Ascending aorta (tissue), 2 donors: ENCODE results near the gene CTSZ. TPM values are rescaled to one million over a fixed set of nuclear protein-coding genes. Genes with fewer than 3 reads are reported as not detected.

Source experiments
- DNase-seq, 2 donors: peaks; one replicate each; pipeline ENCODE4 v3.0.0-alpha.2; 2019; ENCODE audit warnings: low spot score in 2 of 2
- H3K27ac ChIP-seq, 2 donors: fragments of 200-600 bp; sonication (generic); one replicate each; pipeline ENCODE4 v1.5.1; 2016 to 2017; ENCODE audit warnings: mild to moderate bottlenecking in 1 of 2
- H3K27me3 ChIP-seq: fragments of 200-600 bp; sonication (generic); one replicate; pipeline ENCODE4 v1.5.1; 2017
- H3K36me3 ChIP-seq, 2 donors: fragments of 200-600 bp; sonication (generic); one replicate each; pipeline ENCODE4 v1.5.1; 2016
- H3K4me1 ChIP-seq, 2 donors: fragments of 200-600 bp; sonication (generic); one replicate each; pipeline ENCODE4 v1.5.1; 2016 to 2017; ENCODE audit warnings: mild to moderate bottlenecking in 1 of 2
- H3K4me3 ChIP-seq, 2 donors: fragments of 200-600 bp; sonication (generic); one replicate each; pipeline ENCODE4 v1.5.1; 2016 to 2017; ENCODE audit warnings: mild to moderate bottlenecking in 1 of 2
- H3K9me3 ChIP-seq, 2 donors: fragments of 200-600 bp; sonication (generic); one replicate each; pipeline ENCODE4 v1.5.1; 2016
- intact Hi-C: fragments of 100-400 bp; cut with DNase I; formaldehyde crosslinking; loops from one replicate; pipeline ENCODE4 v1.15.1; 2023
- total RNA-seq: library from RNA; depleted of rRNA; stranded (reverse); fragments of >200 nt; gene quantifications from one replicate; pipeline ENCODE4 v1.1.0, GENCODE V29; 2016
- TF ChIP-seq, protein P1 (sequence below), 3 experiments: fragments of 200-600 bp in 2 of 3; fragments of 450-650 bp in 1 of 3; sonication (generic) in 2 of 3; IDR thresholded peaks; one replicate each; pipeline ENCODE4 v1.5.1; 2016 to 2019; ENCODE audit warnings: antibody characterized with exemption in 3 of 3, mild to moderate bottlenecking in 1 of 3, moderate library complexity in 1 of 3

CTSZ gene
- total RNA-seq, 1 donor from 2014 or later, result 342 TPM

GRCh38 chr20:59047938-59048680 lies 41.1 kb upstream of the CTSZ start:
- Histone ChIP-seq H3K36me3 (no peaks in the 10 kb centered on the region), H3K27ac (no peak overlapping the region), H3K4me1 (peaks cover 2 to 3% of the 10 kb centered on the region in 2 donors), H3K9me3 (no peaks in the 10 kb centered on the region), H3K27me3 (no peaks in the 10 kb centered on the region), H3K4me3 (no peak overlapping the region)
- TF ChIP-seq, protein P1, sequence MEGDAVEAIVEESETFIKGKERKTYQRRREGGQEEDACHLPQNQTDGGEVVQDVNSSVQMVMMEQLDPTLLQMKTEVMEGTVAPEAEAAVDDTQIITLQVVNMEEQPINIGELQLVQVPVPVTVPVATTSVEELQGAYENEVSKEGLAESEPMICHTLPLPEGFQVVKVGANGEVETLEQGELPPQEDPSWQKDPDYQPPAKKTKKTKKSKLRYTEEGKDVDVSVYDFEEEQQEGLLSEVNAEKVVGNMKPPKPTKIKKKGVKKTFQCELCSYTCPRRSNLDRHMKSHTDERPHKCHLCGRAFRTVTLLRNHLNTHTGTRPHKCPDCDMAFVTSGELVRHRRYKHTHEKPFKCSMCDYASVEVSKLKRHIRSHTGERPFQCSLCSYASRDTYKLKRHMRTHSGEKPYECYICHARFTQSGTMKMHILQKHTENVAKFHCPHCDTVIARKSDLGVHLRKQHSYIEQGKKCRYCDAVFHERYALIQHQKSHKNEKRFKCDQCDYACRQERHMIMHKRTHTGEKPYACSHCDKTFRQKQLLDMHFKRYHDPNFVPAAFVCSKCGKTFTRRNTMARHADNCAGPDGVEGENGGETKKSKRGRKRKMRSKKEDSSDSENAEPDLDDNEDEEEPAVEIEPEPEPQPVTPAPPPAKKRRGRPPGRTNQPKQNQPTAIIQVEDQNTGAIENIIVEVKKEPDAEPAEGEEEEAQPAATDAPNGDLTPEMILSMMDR (IDR thresholded peaks at IDR 0.05), result no peak
- DNase-seq, result no peak
- intact Hi-C loops, result no loop called here

GRCh38 chr20:59046862-59047261 lies 39.8 kb upstream of the CTSZ start:
- intact Hi-C loops, result no loop called here
- Histone ChIP-seq H3K4me1 (peaks cover 3 to 5% of the 10 kb centered on the region in 2 donors), H3K4me3 (no peak overlapping the region), H3K27me3 (no peaks in the 10 kb centered on the region), H3K27ac (no peak overlapping the region), H3K36me3 (no peaks in the 10 kb centered on the region), H3K9me3 (no peaks in the 10 kb centered on the region)
- DNase-seq, result no peak
- TF ChIP-seq, protein P1 (IDR thresholded peaks at IDR 0.05), result no peak

DNA sequence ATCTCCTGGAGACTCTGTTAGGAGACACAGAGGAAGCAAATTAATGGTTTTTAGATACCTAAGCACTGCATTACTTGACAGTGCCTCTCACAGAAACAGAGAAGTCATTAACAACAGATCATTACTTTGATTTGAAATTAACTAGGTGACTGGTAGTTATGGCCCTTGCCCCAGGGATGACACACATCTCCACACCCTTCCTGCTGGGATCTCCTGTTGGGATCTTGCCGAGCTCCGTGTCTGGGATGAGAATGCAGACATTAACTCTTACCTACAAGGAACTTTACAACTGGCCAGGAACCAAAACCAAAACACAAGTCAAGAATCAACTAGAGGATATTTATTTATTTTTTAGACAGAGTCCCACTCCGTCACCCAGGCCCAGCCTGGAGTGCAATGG lies 37.7 kb upstream of the CTSZ start:
- intact Hi-C loops, result loop anchor here (5.0 kb wide), 1 partner anchor 37 kb away; the partner anchor contains the start of gene CTSZ
- Histone ChIP-seq H3K4me3 (no peak overlapping the region), H3K27me3 (no peaks in the 10 kb centered on the region), H3K27ac (no peak overlapping the region), H3K4me1 (peaks cover 3 to 15% of the 10 kb centered on the region in 2 donors), H3K36me3 (no peaks in the 10 kb centered on the region), H3K9me3 (no peaks in the 10 kb centered on the region)
- DNase-seq, result no peak
- TF ChIP-seq, protein P1 (IDR thresholded peaks at IDR 0.05), result no peak

DNA sequence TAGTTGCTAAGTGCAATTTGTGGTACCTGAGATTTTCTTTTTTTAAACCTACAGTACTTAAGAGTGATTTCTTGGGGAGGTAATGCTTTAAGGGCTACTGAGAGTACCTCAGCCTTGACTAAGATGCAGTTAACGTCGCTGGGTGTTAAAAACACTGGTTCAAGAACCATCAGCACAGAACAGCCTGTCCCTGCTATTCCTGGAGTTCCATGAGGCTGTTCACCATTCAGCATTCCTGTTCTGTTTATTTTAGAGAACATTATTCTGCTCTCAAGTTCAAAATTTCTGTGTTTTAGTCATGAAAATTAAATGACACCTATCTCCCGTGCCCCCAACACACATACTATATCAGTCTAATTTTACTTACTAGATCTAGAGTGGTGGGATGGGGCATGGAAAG lies 37.2 kb upstream of the CTSZ start:
- no peak overlapping the region for H3K4me3 ChIP-seq
- no peak overlapping the region for H3K27ac ChIP-seq
- DNase-seq, result no peak
- TF ChIP-seq, protein P1 (IDR thresholded peaks at IDR 0.05), result no peak
- intact Hi-C loops, result loop anchor here (5.0 kb wide), 1 partner anchor 37 kb away; the partner anchor contains the start of gene CTSZ
- no peaks in the 10 kb centered on the region for H3K9me3 ChIP-seq
- H3K4me1 ChIP-seq, result peaks cover 3 to 15% of the 10 kb centered on the region in 2 donors
- no peaks in the 10 kb centered on the region for H3K27me3 ChIP-seq
- no peaks in the 10 kb centered on the region for H3K36me3 ChIP-seq

- Histone ChIP-seq H3K4me3 (no peak overlapping the region), H3K27me3 (no peaks in the 10 kb centered on the region), H3K4me1 (peaks cover 3 to 15% of the 10 kb centered on the region in 2 donors), H3K36me3 (no peaks in the 10 kb centered on the region), H3K27ac (peak overlapping the region in 1 of 2 donors; percentile 58), H3K9me3 (no peaks in the 10 kb centered on the region)
- TF ChIP-seq, protein P1 (IDR thresholded peaks at IDR 0.05), result no peak
- intact Hi-C loops, result loop anchor here (2.0 to 5.0 kb wide), 2 partner anchors 36 to 63 kb away; partner anchors contain the start of genes CTSZ and NELFCD
- no peak for DNase-seq
Measured at GRCh38 chr20:59043698-59044097, 36.6 kb upstream of the CTSZ start.
